H1 (cell line): Measurements from ENCODE around the gene PAIP2. TPM values are rescaled to one million over a fixed set of nuclear protein-coding genes. Genes with fewer than 3 reads are reported as not detected.

Experiments used
- CTCF ChIA-PET: fragments of 300-600 bp; sonication (Branson Sonifier 250); formaldehyde crosslinking; loops from one replicate; lab custom pipeline; 2021; ENCODE audit not compliant: partially characterized antibody; lab: Charles Lee
- POLR2A ChIA-PET: fragments of 300-600 bp; sonication (Branson Sonifier 250); formaldehyde crosslinking; loops from one replicate; lab custom pipeline; 2021; ENCODE audit warnings: inconsistent platforms; ENCODE audit not compliant: partially characterized antibody; lab: Charles Lee
- DNase-seq, 2 experiments: peaks; one replicate each; pipeline versions ENCODE4 v3.0.0 to v3.0.0-alpha.2; 2010 to 2022; ENCODE audit warnings: low spot score in 2 of 2, low read depth in 1 of 2, mixed read lengths in 1 of 2
- FAIRE-seq: peaks from 2 replicates; lab custom pipeline; 2011; peaks lifted over from hg19 to GRCh38; lab: Jason Lieb, UNC
- H2AFZ ChIP-seq: 2 replicates; pipeline ENCODE4 v1.8.1; 2012; ENCODE audit warnings: low read length, inconsistent platforms
- H2AK5ac ChIP-seq: 2 replicates; pipeline ENCODE4 v1.6.1; 2013; ENCODE audit warnings: low read depth, low read length
- H2BK120ac ChIP-seq: replicated peaks from 2 replicates; pipeline ENCODE3; 2013; ENCODE audit warnings: low read depth, low read length, inconsistent platforms
- H2BK12ac ChIP-seq: 2 replicates; pipeline ENCODE4 v1.6.1; 2013; ENCODE audit warnings: low read depth, low read length
- H2BK15ac ChIP-seq: 2 replicates; pipeline ENCODE4 v1.6.1; 2013; ENCODE audit warnings: low read length
- H2BK20ac ChIP-seq: 2 replicates; pipeline ENCODE4 v1.6.1; 2013; ENCODE audit warnings: low read length
- H2BK5ac ChIP-seq: 2 replicates; pipeline ENCODE4 v1.6.1; 2013; ENCODE audit warnings: low read depth, low read length
- H3K14ac ChIP-seq: 2 replicates; pipeline ENCODE4 v1.6.1; 2013; ENCODE audit warnings: inconsistent platforms; ENCODE audit not compliant: insufficient read length
- H3K18ac ChIP-seq: 2 replicates; pipeline ENCODE4 v1.6.1; 2013; ENCODE audit warnings: low read length; ENCODE audit errors: extremely low read depth
- H3K23ac ChIP-seq: 2 replicates; pipeline ENCODE4 v1.6.1; 2013; ENCODE audit warnings: inconsistent platforms; ENCODE audit not compliant: insufficient read length
- H3K23me2 ChIP-seq: 2 replicates; pipeline ENCODE4 v1.6.1; 2013; ENCODE audit warnings: low read depth, low read length
- H3K27ac ChIP-seq: 2 replicates; pipeline ENCODE4 v1.6.1; 2011; ENCODE audit warnings: low read depth, low read length, inconsistent platforms
- H3K27me3 ChIP-seq, 4 experiments: replicated peaks in 1 of 4; 1 replicate in 1 of 4; 2 replicates in 3 of 4; pipeline versions ENCODE4 v1.6.1 to v1.8.1; 2011 to 2013; ENCODE audit warnings: low read length in 3 of 4, mild to moderate bottlenecking in 3 of 4, inconsistent platforms in 2 of 4, mixed read lengths in 2 of 4, moderate library complexity in 1 of 4; ENCODE audit not compliant: control insufficient read depth in 3 of 4, insufficient read depth in 3 of 4; ENCODE audit errors: extremely low read depth in 1 of 4
- H3K36me3 ChIP-seq, 4 experiments: 2 replicates each; pipeline versions ENCODE4 v1.6.1 to v1.8.1; 2011 to 2013; ENCODE audit warnings: mild to moderate bottlenecking in 4 of 4, low read length in 3 of 4, moderate library complexity in 2 of 4, control low read depth in 1 of 4, inconsistent platforms in 1 of 4; ENCODE audit not compliant: insufficient read depth in 4 of 4, control insufficient read depth in 2 of 4
- H3K4ac ChIP-seq: replicated peaks from 2 replicates; pipeline ENCODE3; 2013; ENCODE audit warnings: low read length, low read depth, mixed read lengths, inconsistent platforms; ENCODE audit not compliant: insufficient read length
- H3K4me1 ChIP-seq, 4 experiments: replicated peaks in 1 of 4; 1 replicate in 1 of 4; 2 replicates in 3 of 4; pipeline versions ENCODE4 v1.6.1 to v1.8.1; 2011 to 2013; ENCODE audit warnings: low read length in 3 of 4, inconsistent platforms in 2 of 4, mixed read lengths in 1 of 4; ENCODE audit not compliant: insufficient read depth in 4 of 4, control insufficient read depth in 3 of 4
- H3K4me2 ChIP-seq, 2 experiments: 2 replicates each; pipeline versions ENCODE4 v1.6.1 to v1.8.1; 2011 to 2013; ENCODE audit warnings: low read depth in 2 of 2, low read length in 2 of 2, control low read depth in 1 of 2, inconsistent platforms in 1 of 2, mild to moderate bottlenecking in 1 of 2; ENCODE audit not compliant: insufficient read depth in 1 of 2
- H3K4me3 ChIP-seq, 4 experiments: fragments of 200-600, 300-600 bp in 1 of 4; sonication (generic), shearing (Covaris generic), sonication (Bioruptor Twin) in 1 of 4; 2 replicates each; pipeline versions ENCODE4 v1.5.1 to v1.8.1; 2011 to 2016; ENCODE audit warnings: low read length in 4 of 4, low read depth in 3 of 4, control low read depth in 2 of 4, inconsistent platforms in 2 of 4, mild to moderate bottlenecking in 2 of 4, mixed read lengths in 1 of 4, moderate library complexity in 1 of 4; ENCODE audit not compliant: insufficient read depth in 2 of 4; ENCODE audit errors: extremely low read depth in 1 of 4
- H3K56ac ChIP-seq: replicated peaks from 2 replicates; pipeline ENCODE3; 2013; ENCODE audit warnings: low read depth, mild to moderate bottlenecking, mixed read lengths, low read length, inconsistent platforms; ENCODE audit not compliant: insufficient read length
- H3K79me1 ChIP-seq: 2 replicates; pipeline ENCODE4 v1.6.1; 2013; ENCODE audit warnings: low read depth, low read length, control low read depth
- H3K79me2 ChIP-seq, 2 experiments: 2 replicates each; pipeline versions ENCODE4 v1.6.1 to v1.8.1; 2012 to 2013; ENCODE audit warnings: low read length in 2 of 2, mild to moderate bottlenecking in 2 of 2, inconsistent platforms in 1 of 2; ENCODE audit not compliant: insufficient read depth in 2 of 2, control insufficient read depth in 1 of 2
- H3K9ac ChIP-seq, 4 experiments: replicated peaks in 1 of 4; 1 replicate in 1 of 4; 2 replicates in 3 of 4; pipeline versions ENCODE4 v1.6.1 to v1.8.1; 2011 to 2013; ENCODE audit warnings: low read depth in 3 of 4, low read length in 3 of 4, control low read depth in 2 of 4, mild to moderate bottlenecking in 2 of 4, moderate library complexity in 2 of 4, inconsistent platforms in 1 of 4; ENCODE audit errors: extremely low read depth in 1 of 4
- H3K9me3 ChIP-seq, 2 experiments: 2 replicates each; pipeline versions ENCODE4 v1.6.1 to v1.8.1; 2012 to 2013; ENCODE audit warnings: mild to moderate bottlenecking in 2 of 2, moderate library complexity in 2 of 2, control low read depth in 1 of 2, inconsistent platforms in 1 of 2, low read depth in 1 of 2, low read length in 1 of 2, mixed read lengths in 1 of 2; ENCODE audit not compliant: insufficient read depth in 2 of 2
- H4K20me1 ChIP-seq, 2 experiments: replicated peaks in 1 of 2; 2 replicates each; pipeline versions ENCODE3 to v1.8.1; 2011 to 2013; ENCODE audit warnings: inconsistent platforms in 2 of 2, low read length in 2 of 2, mild to moderate bottlenecking in 1 of 2; ENCODE audit not compliant: insufficient read depth in 2 of 2, control insufficient read depth in 1 of 2
- H4K5ac ChIP-seq: 2 replicates; pipeline ENCODE4 v1.6.1; 2013; ENCODE audit warnings: low read length, low read depth, mixed read lengths, inconsistent platforms; ENCODE audit not compliant: insufficient read length
- H4K8ac ChIP-seq: 2 replicates; pipeline ENCODE4 v1.8.0; 2013; ENCODE audit warnings: mild to moderate bottlenecking, moderate library complexity, low read length, inconsistent platforms; ENCODE audit not compliant: insufficient read depth; ENCODE audit errors: extremely low read depth
- H4K91ac ChIP-seq: replicated peaks from 2 replicates; pipeline ENCODE3; 2013; ENCODE audit warnings: low read length, mixed read lengths, inconsistent platforms; ENCODE audit not compliant: insufficient read length
- CBX8 ChIP-seq: fragments of 300-800, 300-1000 bp; sonication (generic); IDR thresholded peaks from 2 replicates; pipeline ENCODE4 v1.7.1; 2016; ENCODE audit warnings: low read depth, low read length, borderline replicate concordance
- HDAC2 ChIP-seq, 2 experiments: fragments of 300-600 bp in 1 of 2; sonication (generic) in 1 of 2; IDR thresholded peaks; 2 replicates each; pipeline ENCODE4 v1.6.1; 2011 to 2012; ENCODE audit warnings: low read depth in 2 of 2, low read length in 2 of 2, mild to moderate bottlenecking in 2 of 2, moderate library complexity in 2 of 2, borderline replicate concordance in 1 of 2, inconsistent platforms in 1 of 2
- NANOG ChIP-seq: IDR thresholded peaks from 2 replicates; pipeline ENCODE4 v1.6.1; 2011; ENCODE audit warnings: low read length, low read depth, mild to moderate bottlenecking, inconsistent platforms; ENCODE audit not compliant: insufficient read depth, poor library complexity, severe bottlenecking
- NRF1 ChIP-seq: IDR thresholded peaks from 2 replicates; pipeline ENCODE4 v1.6.1; 2011; ENCODE audit warnings: mild to moderate bottlenecking, low read depth, low read length, improper control_type of control experiment
- TBP ChIP-seq: IDR thresholded peaks from 2 replicates; pipeline ENCODE4 v1.6.1; 2011; ENCODE audit warnings: low read depth, low read length, improper control_type of control experiment
- YY1 ChIP-seq: IDR thresholded peaks from 2 replicates; pipeline ENCODE4 v1.6.1; 2011; ENCODE audit warnings: low read depth, mild to moderate bottlenecking, low read length
- WGBS, 2 experiments: shearing (Covaris generic) in 1 of 2; methylation state at CpG; one replicate each; pipeline versions ENCODE4 v1.1.6 to v1.1.7; 2013 to 2015; ENCODE audit warnings: low lambda C conversion rate in 2 of 2, mixed read lengths in 2 of 2, inconsistent platforms in 1 of 2, low coverage in 1 of 2, missing lambda C conversion rate in 1 of 2; ENCODE audit not compliant: insufficient replicate concordance in 2 of 2, insufficient coverage in 1 of 2, insufficient read length in 1 of 2; ENCODE audit errors: extremely low coverage in 1 of 2, missing lambda C conversion rate in 1 of 2; 5-methylcytosine and 5-hydroxymethylcytosine counted together
- polyA plus RNA-seq, 7 experiments: library from polyadenylated mRNA; depleted of rRNA in 3 of 7; stranded (reverse) in 5 of 7; unstranded in 2 of 7; fragments of >200 nt in 5 of 7; fragments of 200-250 nt in 2 of 7; gene quantifications; 1 replicate in 5 of 7; 2 replicates in 1 of 7; 4 replicates in 1 of 7; pipeline versions ENCODE4 v1.2.1 to v1.2.3, GENCODE V29; 2011 to 2013; ENCODE audit warnings: missing spikeins in 2 of 7, mixed read lengths in 2 of 7
- total RNA-seq: library from RNA; stranded (reverse); fragmentation: NEBNext Ultra II Directional; extraction: Animal tissue kit (Norgen Biotek cat#: 25700); gene quantifications from 2 replicates; pipeline ENCODE4 v1.2.1, GENCODE V29; 2021

Gene PAIP2
- total and polyA plus RNA-seq, 2 of the 8 experiments (the other 6 are each of a cell fraction or from before 2014, with no cell fraction given), result 87.6 to 162 TPM

DNA sequence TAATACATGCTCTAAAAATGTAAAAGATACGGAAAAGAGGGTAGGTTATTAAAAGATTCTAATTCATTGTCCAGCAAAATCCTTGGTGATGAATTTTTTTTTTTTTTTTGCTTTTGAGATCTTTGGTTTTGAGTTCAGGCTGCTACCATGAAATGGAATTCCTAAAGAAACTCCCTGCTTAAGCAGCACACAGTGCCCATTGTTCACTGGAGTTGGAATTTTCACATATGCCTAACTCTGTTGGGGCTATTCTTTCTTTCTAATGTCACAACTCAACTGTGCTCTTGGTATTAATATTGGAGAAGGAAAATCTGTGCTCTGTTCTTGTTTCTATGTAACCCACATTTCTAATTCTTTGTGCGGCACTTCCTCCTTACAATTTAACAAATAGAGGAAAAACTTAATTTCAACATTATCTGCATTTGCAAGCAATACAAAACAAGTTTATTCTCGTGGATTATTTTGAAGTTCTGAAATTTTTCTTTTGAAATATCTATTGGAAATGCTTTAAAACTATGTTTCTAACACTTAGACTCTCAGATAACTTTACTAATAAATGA lies 26.5 kb upstream of the PAIP2 start:
- POLR2A ChIA-PET, result interaction anchor here (1.4 to 51.1 kb wide), 4 partner anchors 9 to 31 kb away, joined by 3 to 1766 read pairs (median 891); partner anchors contain the start of genes MATR3 and PAIP2
- no peak overlapping the region for H4K5ac ChIP-seq
- H3K9me3 ChIP-seq, result no peaks in the 10 kb centered on the region
- no peak overlapping the region for H3K4ac ChIP-seq
- peaks cover 0 to 10% (median 4%) of the 10 kb centered on the region in 4 experiments; a peak in 4 of 7 replicates for H3K4me1 ChIP-seq
- no peak overlapping the region for H3K14ac ChIP-seq
- H3K79me2 ChIP-seq, result peaks cover 18 to 97% of the 10 kb centered on the region in 2 experiments
- 92% methylated on average over 3 of the region's 3 CpGs; no CpG with 5 or more reads in 1 of the 2 experiments for WGBS, 2 experiments
- peaks cover 25 to 60% (median 46%) of the 10 kb centered on the region in 4 experiments for H3K36me3 ChIP-seq
- no peak overlapping the region for H3K4me2 ChIP-seq
- H3K27me3 ChIP-seq, result no peaks in the 10 kb centered on the region
- no peak overlapping the region for H3K4me3 ChIP-seq
- no peak overlapping the region for H4K8ac ChIP-seq
- no peak overlapping the region for H2BK20ac ChIP-seq
- no peak for DNase-seq
- CTCF ChIA-PET, result no interaction called here
- peaks cover 13 to 20% of the 10 kb centered on the region in 2 experiments for H4K20me1 ChIP-seq
- no peak overlapping the region for H3K18ac ChIP-seq
- no peak overlapping the region for H2BK120ac ChIP-seq
- no peaks in the 10 kb centered on the region for H3K23me2 ChIP-seq
- TF ChIP-seq YY1 (no peak), CBX8 (no peak), TBP (no peak), NANOG (no peak), NRF1 (no peak), HDAC2 (IDR thresholded peaks at IDR 0.05; ENCODE audit: borderline replicate concordance in 1 of 2, low read depth in 2 of 2, low read length in 2 of 2) (no peak)
- no peak overlapping the region for H2AK5ac ChIP-seq
- no peak overlapping the region for H3K56ac ChIP-seq
- H3K23ac ChIP-seq, result no peak overlapping the region
- no peak overlapping the region for H3K27ac ChIP-seq
- H2BK5ac ChIP-seq, result no peak overlapping the region
- no peak overlapping the region for H2BK12ac ChIP-seq
- H2AFZ ChIP-seq, result no peak overlapping the region
- H3K79me1 ChIP-seq, result no peaks in the 10 kb centered on the region
- no peak for FAIRE-seq
- no peak overlapping the region for H3K9ac ChIP-seq
- H4K91ac ChIP-seq, result no peak overlapping the region
- no peak overlapping the region for H2BK15ac ChIP-seq
